GM18519 (cell line): ENCODE results near the gene RAB9B.

Experiments
- ATAC-seq: cut with Tn5 transposase; IDR thresholded peaks from one replicate; pipeline ENCODE4 v1.9.1; 2021; ENCODE audit warnings: mild to moderate bottlenecking, moderate library complexity; ENCODE audit not compliant: unreplicated experiment, low FRiP score

Gene RAB9B

DNA sequence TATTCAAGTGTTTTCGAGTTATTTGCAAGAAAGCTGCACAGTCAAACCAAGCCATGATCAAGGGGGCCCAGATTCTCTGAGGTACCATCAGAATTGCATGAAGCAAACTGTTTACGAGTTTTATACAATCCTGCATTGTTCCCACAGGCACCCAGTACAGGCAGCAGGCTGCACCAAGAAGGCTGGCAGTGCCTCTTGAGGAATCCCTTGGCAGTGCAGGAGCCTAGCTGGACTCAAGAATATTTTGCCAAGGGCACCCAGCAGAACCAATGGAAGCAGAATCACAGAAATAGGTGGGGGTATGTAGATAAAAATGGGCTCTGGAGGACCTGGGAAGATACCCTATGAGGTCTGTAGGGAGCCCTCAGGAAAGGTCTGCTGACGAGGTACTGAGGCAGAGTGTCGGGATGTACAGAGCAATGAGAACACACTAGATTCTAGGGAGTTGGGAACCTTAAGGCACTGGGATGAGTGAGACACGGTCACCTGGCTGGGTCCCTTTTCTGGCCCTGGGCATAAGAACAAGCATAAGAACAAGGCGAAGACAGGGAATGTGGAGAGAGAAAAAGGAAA is 57.9 kb downstream of the RAB9B start:
- no peak for ATAC-seq

- ATAC-seq, result no peak
Observed at GRCh38 chrX:103773445-103773844, 58.6 kb downstream of the RAB9B start.
